ENCODE measurements around the gene ITGAV. TPM values are rescaled to one million over a fixed set of nuclear protein-coding genes. Genes with fewer than 3 reads are reported as not detected.

ITGAV gene
- total RNA-seq, 4 donors from 2014 or later, result 66.7 to 132 (median 87.2) TPM

GRCh38 chr2:186629250-186629996 lies 39.6 kb downstream of the ITGAV start:
- H3K27ac ChIP-seq, result no peak overlapping the region

GRCh38 chr2:186632417-186632816 lies 42.6 kb downstream of the ITGAV start:
- Histone ChIP-seq H3K9me3 (no peaks in the 10 kb centered on the region), H3K4me1 (no peaks in the 10 kb centered on the region), H3K36me3 (peaks cover 4% of the 10 kb centered on the region), H3K27me3 (no peaks in the 10 kb centered on the region), H3K4me3 (no peak overlapping the region), H3K27ac (no peak overlapping the region)
- TF ChIP-seq EP300 (IDR thresholded peaks at IDR 0.05) (no peak), POLR2A (IDR thresholded peaks at IDR 0.05) (no peak), POLR2AphosphoS5 (IDR thresholded peaks at IDR 0.05) (no peak)
- TF ChIP-seq, protein P1, sequence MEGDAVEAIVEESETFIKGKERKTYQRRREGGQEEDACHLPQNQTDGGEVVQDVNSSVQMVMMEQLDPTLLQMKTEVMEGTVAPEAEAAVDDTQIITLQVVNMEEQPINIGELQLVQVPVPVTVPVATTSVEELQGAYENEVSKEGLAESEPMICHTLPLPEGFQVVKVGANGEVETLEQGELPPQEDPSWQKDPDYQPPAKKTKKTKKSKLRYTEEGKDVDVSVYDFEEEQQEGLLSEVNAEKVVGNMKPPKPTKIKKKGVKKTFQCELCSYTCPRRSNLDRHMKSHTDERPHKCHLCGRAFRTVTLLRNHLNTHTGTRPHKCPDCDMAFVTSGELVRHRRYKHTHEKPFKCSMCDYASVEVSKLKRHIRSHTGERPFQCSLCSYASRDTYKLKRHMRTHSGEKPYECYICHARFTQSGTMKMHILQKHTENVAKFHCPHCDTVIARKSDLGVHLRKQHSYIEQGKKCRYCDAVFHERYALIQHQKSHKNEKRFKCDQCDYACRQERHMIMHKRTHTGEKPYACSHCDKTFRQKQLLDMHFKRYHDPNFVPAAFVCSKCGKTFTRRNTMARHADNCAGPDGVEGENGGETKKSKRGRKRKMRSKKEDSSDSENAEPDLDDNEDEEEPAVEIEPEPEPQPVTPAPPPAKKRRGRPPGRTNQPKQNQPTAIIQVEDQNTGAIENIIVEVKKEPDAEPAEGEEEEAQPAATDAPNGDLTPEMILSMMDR (IDR thresholded peaks at IDR 0.05), result no peak
- DNase-seq (ENCODE audit: low spot score in 2 of 2), result no peak
- 99% methylated on average over 2 of the region's 2 CpGs for WGBS

More at GRCh38 chr2:186629250-186629996, 39.6 kb downstream of the ITGAV start:
- Histone ChIP-seq H3K4me1 (no peaks in the 10 kb centered on the region), H3K27me3 (no peaks in the 10 kb centered on the region), H3K4me3 (no peak overlapping the region), H3K36me3 (peaks cover 15% of the 10 kb centered on the region), H3K9me3 (no peaks in the 10 kb centered on the region)
- TF ChIP-seq POLR2A (IDR thresholded peaks at IDR 0.05) (no peak), EP300 (IDR thresholded peaks at IDR 0.05) (no peak), POLR2AphosphoS5 (IDR thresholded peaks at IDR 0.05) (no peak)
- TF ChIP-seq, protein P1 (IDR thresholded peaks at IDR 0.05), result no peak
- 60% methylated on average over 1 of the region's 1 CpG for WGBS
- no peak for DNase-seq (ENCODE audit: low spot score in 2 of 2)

DNA sequence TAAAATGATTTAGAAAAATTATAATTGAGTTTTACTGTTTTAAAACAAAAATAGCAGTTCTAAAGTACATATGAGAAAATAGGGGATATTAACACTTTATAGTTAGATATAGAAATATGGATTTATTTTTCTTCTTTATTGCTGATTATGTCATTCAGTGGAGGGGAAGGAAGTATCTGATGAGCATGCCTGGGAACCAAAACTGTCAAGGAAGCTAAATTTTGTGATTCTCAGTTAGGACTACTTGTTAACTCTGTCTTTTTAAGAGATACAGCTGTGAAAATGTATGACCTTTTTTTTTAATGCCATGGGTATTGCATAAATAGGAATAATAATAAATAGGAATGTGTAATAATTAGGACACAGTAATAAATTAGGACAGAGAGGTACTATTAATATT lies 44.8 kb downstream of the ITGAV start:
- TF ChIP-seq, protein P1 (IDR thresholded peaks at IDR 0.05), result no peak
- TF ChIP-seq EP300 (IDR thresholded peaks at IDR 0.05), result no peak
- TF ChIP-seq POLR2AphosphoS5 (IDR thresholded peaks at IDR 0.05), result no peak
- TF ChIP-seq POLR2A (IDR thresholded peaks at IDR 0.05), result no peak
- H3K4me3 ChIP-seq, result no peak overlapping the region
- no peaks in the 10 kb centered on the region for H3K27me3 ChIP-seq
- H3K36me3 ChIP-seq, result peaks cover 13% of the 10 kb centered on the region
- H3K4me1 ChIP-seq, result no peaks in the 10 kb centered on the region
- no peaks in the 10 kb centered on the region for H3K9me3 ChIP-seq
- H3K27ac ChIP-seq, result no peak overlapping the region
- no peak for DNase-seq (ENCODE audit: low spot score in 2 of 2)

DNA sequence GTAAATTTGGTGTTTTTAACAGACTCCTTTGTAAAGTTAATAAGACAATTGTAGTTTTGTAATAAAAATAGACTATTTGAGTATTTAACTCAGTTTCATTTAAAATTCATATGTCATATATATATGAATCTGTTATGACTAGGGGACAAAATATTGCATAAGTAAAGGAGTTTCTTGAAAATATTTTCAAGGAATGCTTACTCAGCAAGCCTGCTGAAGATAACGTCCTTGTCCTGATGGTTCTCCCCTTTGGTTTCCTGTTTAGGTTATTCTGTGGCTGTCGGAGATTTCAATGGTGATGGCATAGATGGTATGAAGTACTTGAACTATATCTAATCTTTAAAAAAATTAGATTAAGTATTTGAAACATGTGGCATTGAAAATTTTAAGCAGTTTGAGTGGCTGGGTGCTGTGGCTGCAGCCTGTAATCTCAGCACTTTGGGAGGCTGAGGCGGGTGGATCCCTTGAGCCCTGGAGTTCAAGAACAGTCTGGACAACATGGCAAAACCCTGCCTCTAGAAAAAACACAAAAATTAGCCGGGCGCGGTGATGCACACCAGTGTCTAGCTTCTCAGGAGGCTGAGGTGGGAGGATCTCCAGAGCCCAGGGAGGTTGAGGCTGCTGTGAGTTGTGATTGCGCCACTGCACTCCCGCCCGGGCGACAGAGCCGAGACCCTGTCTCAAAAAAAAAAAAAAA lies 47.1 kb downstream of the ITGAV start:
- no peaks in the 10 kb centered on the region for H3K4me1 ChIP-seq
- peaks cover 27% of the 10 kb centered on the region for H3K36me3 ChIP-seq
- H3K9me3 ChIP-seq, result no peaks in the 10 kb centered on the region
- H3K27me3 ChIP-seq, result no peaks in the 10 kb centered on the region
- H3K27ac ChIP-seq, result no peak overlapping the region
- no peak for DNase-seq (ENCODE audit: low spot score in 2 of 2)
- no peak overlapping the region for H3K4me3 ChIP-seq
- TF ChIP-seq EP300 (IDR thresholded peaks at IDR 0.05), result no peak
- TF ChIP-seq POLR2AphosphoS5 (IDR thresholded peaks at IDR 0.05), result no peak
- no peak for TF ChIP-seq POLR2A (IDR thresholded peaks at IDR 0.05)
- TF ChIP-seq, protein P1 (IDR thresholded peaks at IDR 0.05), result no peak
- 92% methylated on average over 11 of the region's 11 CpGs for WGBS

GRCh38 chr2:186637497-186637800 lies 47.6 kb downstream of the ITGAV start:
- TF ChIP-seq, protein P1 (IDR thresholded peaks at IDR 0.05), result no peak
- TF ChIP-seq POLR2AphosphoS5 (IDR thresholded peaks at IDR 0.05) (no peak), POLR2A (IDR thresholded peaks at IDR 0.05) (no peak), EP300 (IDR thresholded peaks at IDR 0.05) (no peak)
- DNase-seq (ENCODE audit: low spot score in 2 of 2), result no peak
- H3K4me3 ChIP-seq, result no peak overlapping the region
- H3K36me3 ChIP-seq, result peaks cover 31% of the 10 kb centered on the region
- H3K4me1 ChIP-seq, result no peaks in the 10 kb centered on the region
- no peak overlapping the region for H3K27ac ChIP-seq
- no peaks in the 10 kb centered on the region for H3K27me3 ChIP-seq
- H3K9me3 ChIP-seq, result no peaks in the 10 kb centered on the region

Measured in suprapubic skin (tissue), 4 donors.